NCI-H128 (cell line): ENCODE measurements around the gene SMOC2.
"Not testable (repeated sequence)": the region's sequence is repeated elsewhere in the genome, so short reads cannot be mapped to it uniquely, and the experiment has no call there.

Source experiments
- DNase-seq: peaks from one replicate; lab custom pipeline; 2025; ENCODE audit not compliant: unreplicated experiment; lab: John Stamatoyannopoulos, UW

The SMOC2 gene

GRCh38 chr6:168597471-168597875 lies 156.5 kb downstream of the SMOC2 start:
- no peak for DNase-seq

- DNase-seq: no peak
These were observed 157.5 kb downstream of the SMOC2 start for GRCh38 chr6:168598251-168599117.

GRCh38 chr6:168599118-168599494 lies 158.1 kb downstream of the SMOC2 start:
- DNase-seq: no peak

- DNase-seq: no peak
These were observed 158.9 kb downstream of the SMOC2 start for GRCh38 chr6:168599769-168600330.

- DNase-seq: no peak
These were observed 159.4 kb downstream of the SMOC2 start for GRCh38 chr6:168600381-168600780.

GRCh38 chr6:168601111-168601510 lies 160.1 kb downstream of the SMOC2 start:
- no peak for DNase-seq

GRCh38 chr6:168601546-168601945 lies 160.6 kb downstream of the SMOC2 start:
- DNase-seq: no peak

- DNase-seq: no peak
These were observed 161.6 kb downstream of the SMOC2 start for GRCh38 chr6:168602576-168602975.

GRCh38 chr6:168603234-168603633 lies 162.2 kb downstream of the SMOC2 start:
- no peak for DNase-seq

GRCh38 chr6:168605964-168606363 lies 165.0 kb downstream of the SMOC2 start:
- no peak for DNase-seq

- no peak for DNase-seq
These were observed 165.7 kb downstream of the SMOC2 start for GRCh38 chr6:168606722-168607121.

GRCh38 chr6:168607272-168608112 lies 166.5 kb downstream of the SMOC2 start:
- peak; percentile 67 for DNase-seq

- DNase-seq: no peak
These were observed 167.1 kb downstream of the SMOC2 start for GRCh38 chr6:168608113-168608400.

GRCh38 chr6:168609026-168609685 lies 168.2 kb downstream of the SMOC2 start:
- DNase-seq: no peak

- no peak for DNase-seq
These were observed 169.0 kb downstream of the SMOC2 start for GRCh38 chr6:168609914-168610490.

- not testable (repeated sequence) for DNase-seq
These were observed 170.0 kb downstream of the SMOC2 start for GRCh38 chr6:168610966-168611365.

GRCh38 chr6:168611691-168612090 lies 170.7 kb downstream of the SMOC2 start:
- no peak for DNase-seq

GRCh38 chr6:168612586-168612985 lies 171.6 kb downstream of the SMOC2 start:
- no peak for DNase-seq

GRCh38 chr6:168615837-168616236 lies 174.9 kb downstream of the SMOC2 start:
- no peak for DNase-seq

- DNase-seq: no peak
These were observed 176.1 kb downstream of the SMOC2 start for GRCh38 chr6:168616816-168617765.
